Stimulated activated CD4-positive, alpha-beta T cell treated with anti-CD3 and anti-CD28 coated beads, Interleukin-4, amount 100 ng/mL, for 1 hour (primary cell): ENCODE data around the gene SLC6A4.
"Not testable (repeated sequence)": the region's sequence is repeated elsewhere in the genome, so short reads cannot be mapped to it uniquely, and the experiment has no call there.

Experiments used
- DNase-seq: peaks from one replicate; pipeline ENCODE4 v3.0.0-alpha.2; 2020

SLC6A4 gene

GRCh38 chr17:30218799-30219198 is 16.7 kb downstream of the SLC6A4 start:
- DNase-seq: no peak

GRCh38 chr17:30217746-30218245 is 17.7 kb downstream of the SLC6A4 start:
- DNase-seq: no peak

GRCh38 chr17:30217054-30217453 is 18.4 kb downstream of the SLC6A4 start:
- no peak for DNase-seq

GRCh38 chr17:30212750-30213149 is 22.7 kb downstream of the SLC6A4 start:
- DNase-seq: no peak

- no peak for DNase-seq
Measured at GRCh38 chr17:30211371-30211770, 24.1 kb downstream of the SLC6A4 start.

GRCh38 chr17:30210901-30211300 is 24.6 kb downstream of the SLC6A4 start:
- DNase-seq: no peak

GRCh38 chr17:30210366-30210765 is 25.1 kb downstream of the SLC6A4 start:
- DNase-seq: no peak

- no peak for DNase-seq
Measured at GRCh38 chr17:30209930-30210329, 25.6 kb downstream of the SLC6A4 start.

- no peak for DNase-seq
Measured at GRCh38 chr17:30208214-30208613, 27.3 kb downstream of the SLC6A4 start.

GRCh38 chr17:30207655-30208054 is 27.8 kb downstream of the SLC6A4 start:
- DNase-seq: no peak

GRCh38 chr17:30203471-30203981 is 32.0 kb downstream of the SLC6A4 start:
- no peak for DNase-seq

- not testable (repeated sequence) for DNase-seq
Measured at GRCh38 chr17:30200656-30201055, 34.8 kb downstream of the SLC6A4 start.

GRCh38 chr17:30200106-30200505 is 35.4 kb downstream of the SLC6A4 start:
- DNase-seq: no peak

GRCh38 chr17:30199600-30199999 is 35.9 kb downstream of the SLC6A4 start:
- no peak for DNase-seq

- no peak for DNase-seq
Measured at GRCh38 chr17:30197416-30197815, 38.1 kb downstream of the SLC6A4 start.

GRCh38 chr17:30196504-30196903 is 39.0 kb downstream of the SLC6A4 start:
- no peak for DNase-seq

GRCh38 chr17:30191072-30191471 is 44.4 kb downstream of the SLC6A4 start:
- no peak for DNase-seq

GRCh38 chr17:30188211-30188939 is 47.1 kb downstream of the SLC6A4 start:
- no peak for DNase-seq

- no peak for DNase-seq
Measured at GRCh38 chr17:30187573-30187972, 47.9 kb downstream of the SLC6A4 start.

GRCh38 chr17:30186761-30187160 is 48.7 kb downstream of the SLC6A4 start:
- no peak for DNase-seq

- no peak for DNase-seq
Measured at GRCh38 chr17:30176855-30177254, 58.6 kb downstream of the SLC6A4 start.

GRCh38 chr17:30174556-30174955 is 60.9 kb downstream of the SLC6A4 start:
- no peak for DNase-seq

GRCh38 chr17:30173649-30174048 is 61.8 kb downstream of the SLC6A4 start:
- no peak for DNase-seq

GRCh38 chr17:30172560-30172959 is 62.9 kb downstream of the SLC6A4 start:
- no peak for DNase-seq
